ENCODE data around the gene SNTG2.
"Not testable (repeated sequence)": the region's sequence is repeated elsewhere in the genome, so short reads cannot be mapped to it uniquely, and the experiment has no call there.

- not testable (repeated sequence) for TF ChIP-seq POLR2A (IDR thresholded peaks at IDR 0.05; ENCODE audit: low read depth, low read length); POLR2AphosphoS5 (IDR thresholded peaks at IDR 0.05; ENCODE audit: low read depth, low read length); TAF1 (IDR thresholded peaks at IDR 0.05; ENCODE audit: borderline replicate concordance, low read depth, low read length)
Observed at GRCh38 chr2:1106344-1106743, 155.7 kb downstream of the SNTG2 start.
